GM12878 (cell line): ENCODE results near the gene SGPP2.

Experiments
- BMI1 ChIP-seq: fragments of 450-650 bp; IDR thresholded peaks from 2 replicates; pipeline ENCODE4 v1.6.1; 2016; ENCODE audit warnings: mild to moderate bottlenecking, moderate library complexity, borderline replicate concordance
- ESRRA ChIP-seq: IDR thresholded peaks from 2 replicates; pipeline ENCODE4 v1.6.1; 2012; ENCODE audit warnings: mild to moderate bottlenecking, low read length, improper control_type of control experiment
- POLR2A ChIP-seq: IDR thresholded peaks from 2 replicates; pipeline ENCODE4 v1.6.1; 2011; ENCODE audit warnings: low read depth, mild to moderate bottlenecking, low read length
- TF ChIP-seq, protein P1 (sequence below): fragments of 450-650 bp; IDR thresholded peaks from 2 replicates; pipeline ENCODE4 v1.6.1; 2014; ENCODE audit warnings: mild to moderate bottlenecking

DNA sequence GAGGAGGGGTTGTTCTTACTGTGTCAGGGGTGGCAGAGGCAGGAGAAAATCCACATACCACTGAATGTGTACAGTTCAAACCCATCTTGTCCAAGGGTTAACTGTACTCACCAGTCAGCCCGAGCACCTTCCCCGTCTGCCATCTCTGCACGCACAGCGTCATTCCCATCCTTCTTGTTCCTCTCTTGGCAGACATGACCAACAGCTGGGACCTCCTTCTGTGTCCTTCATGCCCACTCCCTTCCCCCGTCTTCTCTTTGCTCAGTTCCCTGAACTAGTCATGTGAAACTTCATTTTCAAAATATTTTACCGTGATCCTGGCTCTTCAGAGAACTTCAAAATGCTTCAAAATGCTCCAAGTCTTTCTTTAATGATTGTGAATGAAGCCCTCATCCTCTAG, 139.6 kb downstream of the SGPP2 start:
- TF ChIP-seq BMI1 (no peak), ESRRA (no peak), POLR2A (no peak)
- TF ChIP-seq, protein P1, sequence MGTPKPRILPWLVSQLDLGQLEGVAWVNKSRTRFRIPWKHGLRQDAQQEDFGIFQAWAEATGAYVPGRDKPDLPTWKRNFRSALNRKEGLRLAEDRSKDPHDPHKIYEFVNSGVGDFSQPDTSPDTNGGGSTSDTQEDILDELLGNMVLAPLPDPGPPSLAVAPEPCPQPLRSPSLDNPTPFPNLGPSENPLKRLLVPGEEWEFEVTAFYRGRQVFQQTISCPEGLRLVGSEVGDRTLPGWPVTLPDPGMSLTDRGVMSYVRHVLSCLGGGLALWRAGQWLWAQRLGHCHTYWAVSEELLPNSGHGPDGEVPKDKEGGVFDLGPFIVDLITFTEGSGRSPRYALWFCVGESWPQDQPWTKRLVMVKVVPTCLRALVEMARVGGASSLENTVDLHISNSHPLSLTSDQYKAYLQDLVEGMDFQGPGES, result no peak
